WTC11 (cell line): ENCODE data around the gene LARP4B. TPM values are rescaled to one million over a fixed set of nuclear protein-coding genes. Genes with fewer than 3 reads are reported as not detected.
"Not testable (repeated sequence)": the region's sequence is repeated elsewhere in the genome, so short reads cannot be mapped to it uniquely, and the experiment has no call there.

Experiments
- ATAC-seq: fragments of 200-7000 bp; cut with Tn5 transposase; 2 replicates; pipeline ENCODE4 v1.10.0; 2021; ENCODE audit warnings: mild to moderate bottlenecking, moderate library complexity
- CTCF ChIA-PET: fragments of 300-600 bp; sonication (Branson Sonifier 250); formaldehyde crosslinking; loops from one replicate; lab custom pipeline; 2021; ENCODE audit warnings: antibody characterized with exemption; lab: Charles Lee
- POLR2A ChIA-PET: fragments of 350-600 bp; sonication (Branson Sonifier 250); formaldehyde crosslinking; loops from one replicate; lab custom pipeline; 2021; ENCODE audit warnings: antibody characterized with exemption; lab: Charles Lee
- DNase-seq: peaks from one replicate; pipeline ENCODE4 v3.0.0; 2021; ENCODE audit warnings: low spot score
- H3K27ac Mint-ChIP-seq: 2 replicates; pipeline ENCODE4 v1.8.0; 2021; ENCODE audit warnings: mixed read lengths
- H3K27me3 Mint-ChIP-seq: 2 replicates; pipeline ENCODE4 v1.8.0; 2021; ENCODE audit warnings: low read depth, mild to moderate bottlenecking, moderate library complexity, mixed read lengths
- H3K36me3 Mint-ChIP-seq: 2 replicates; pipeline ENCODE4 v1.8.0; 2021; ENCODE audit warnings: mixed read lengths
- H3K4me1 Mint-ChIP-seq: 2 replicates; pipeline ENCODE4 v1.8.0; 2022; ENCODE audit warnings: mixed read lengths
- H3K4me3 Mint-ChIP-seq: 2 replicates; pipeline ENCODE4 v1.8.0; 2021; ENCODE audit warnings: mild to moderate bottlenecking, moderate library complexity, mixed read lengths
- H3K9me3 Mint-ChIP-seq: 2 replicates; pipeline ENCODE4 v1.8.0; 2021; ENCODE audit warnings: mixed read lengths
- AR ChIP-seq: fragments of 250-450 bp; sonication (Bioruptor Pico); IDR thresholded peaks from 2 replicates; pipeline ENCODE4 v1.9.0; 2021; ENCODE audit warnings: mild to moderate bottlenecking
- ATF6 ChIP-seq: sonication (generic); formaldehyde crosslinking; IDR thresholded peaks from 2 replicates; pipeline ENCODE4 v1.8.1; 2023; ENCODE audit warnings: mild to moderate bottlenecking, missing genetic modification reagents
- CBFB ChIP-seq: sonication (generic); formaldehyde crosslinking; IDR thresholded peaks from 2 replicates; pipeline ENCODE4 v1.8.1; 2022; ENCODE audit warnings: mild to moderate bottlenecking, low read depth, missing genetic modification reagents
- E2F1 ChIP-seq: sonication (generic); formaldehyde crosslinking; IDR thresholded peaks from 2 replicates; pipeline ENCODE4 v1.8.0; 2022; ENCODE audit warnings: mild to moderate bottlenecking, missing genetic modification reagents
- EMX1 ChIP-seq: fragments of 250-450 bp; sonication (Bioruptor Pico); IDR thresholded peaks from 2 replicates; pipeline ENCODE4 v1.8.0; 2021; ENCODE audit warnings: mild to moderate bottlenecking
- RELA ChIP-seq: sonication (generic); formaldehyde crosslinking; IDR thresholded peaks from 2 replicates; pipeline ENCODE4 v1.8.1; 2022; ENCODE audit warnings: missing genetic modification reagents, mild to moderate bottlenecking, borderline replicate concordance
- RORB ChIP-seq: fragments of 250-450 bp; sonication (Bioruptor Pico); IDR thresholded peaks from 2 replicates; pipeline ENCODE4 v1.9.0; 2021; ENCODE audit warnings: mild to moderate bottlenecking
- USF1 ChIP-seq: sonication (generic); formaldehyde crosslinking; IDR thresholded peaks from 2 replicates; pipeline ENCODE4 v1.8.0; 2022; ENCODE audit warnings: mild to moderate bottlenecking, missing genetic modification reagents
- ZNF219 ChIP-seq: sonication (generic); formaldehyde crosslinking; IDR thresholded peaks from 2 replicates; pipeline ENCODE4 v1.8.0; 2023; ENCODE audit warnings: missing genetic modification reagents, mild to moderate bottlenecking, borderline replicate concordance
- ZNF423 ChIP-seq: fragments of 250-450 bp; sonication (Bioruptor Pico); IDR thresholded peaks from 2 replicates; pipeline ENCODE4 v2.1.2; 2022; ENCODE audit warnings: mild to moderate bottlenecking, moderate library complexity
- total RNA-seq: library from RNA; stranded (reverse); gene quantifications from 3 replicates; pipeline ENCODE4 v1.2.3, GENCODE V29; 2021

The LARP4B gene
- total RNA-seq, 1 experiment from 2014 or later = 87.1 TPM

GRCh38 chr10:772227-772637, 159.3 kb downstream of the LARP4B start (continued):
- no peak for TF ChIP-seq ATF6 (CRISPR knock-in tag)
- TF ChIP-seq, all 79 proteins: peak for 0

GRCh38 chr10:771647-772046, 159.9 kb downstream of the LARP4B start:
- Mint-ChIP-seq H3K36me3 (peaks cover 15% of the 10 kb centered on the region), H3K4me1 (no peaks in the 10 kb centered on the region; the same call in 1 of the 2 replicates), H3K9me3 (peaks cover 32% of the 10 kb centered on the region), H3K27ac (no peak overlapping the region), H3K27me3 (no peaks in the 10 kb centered on the region; the same call in 1 of the 2 replicates), H3K4me3 (no peak overlapping the region)
- ATAC-seq (no peak), DNase-seq (no peak)
- TF ChIP-seq RELA (CRISPR knock-in tag) (no peak), CBFB (CRISPR knock-in tag) (no peak), USF1 (no peak), RORB (CRISPR knock-in tag) (no peak), ZNF423 (CRISPR knock-in tag) (no peak), E2F1 (CRISPR knock-in tag) (no peak), EMX1 (CRISPR knock-in tag) (no peak), ZNF219 (no peak)
- POLR2A ChIA-PET = no interaction called here
- CTCF ChIA-PET = interaction anchor here (0.6 kb wide), 2 partner anchors 23 to 194 kb away, joined by 4 read pairs; no protein-coding TSS in a partner anchor

GRCh38 chr10:770975-771374, 160.5 kb downstream of the LARP4B start:
- H3K9me3 Mint-ChIP-seq = peaks cover 33% of the 10 kb centered on the region
- no peak for TF ChIP-seq AR (CRISPR knock-in tag)
- no peak for TF ChIP-seq RORB (CRISPR knock-in tag)
- H3K27ac Mint-ChIP-seq = no peak overlapping the region
- peak; percentile 8 for DNase-seq
- POLR2A ChIA-PET = no interaction called here
- H3K36me3 Mint-ChIP-seq = peaks cover 15% of the 10 kb centered on the region
- CTCF ChIA-PET = interaction anchor here (0.6 kb wide), 3 partner anchors 24 to 193 kb away, joined by 4 read pairs; no protein-coding TSS in a partner anchor
- no peaks in the 10 kb centered on the region; the same call in 1 of the 2 replicates for H3K4me1 Mint-ChIP-seq
- H3K27me3 Mint-ChIP-seq = no peaks in the 10 kb centered on the region; the same call in 1 of the 2 replicates
- ATAC-seq = no peak
- no peak overlapping the region for H3K4me3 Mint-ChIP-seq

- ATAC-seq, POLR2A ChIA-PET, DNase-seq, H3K4me3 Mint-ChIP-seq, CTCF ChIA-PET, H3K4me1 Mint-ChIP-seq, H3K27ac Mint-ChIP-seq, H3K27me3 Mint-ChIP-seq: not testable (repeated sequence)
- Mint-ChIP-seq H3K36me3 (peaks cover 15% of the 10 kb centered on the region), H3K9me3 (peaks cover 40% of the 10 kb centered on the region)
Measured at GRCh38 chr10:770048-770712, 161.3 kb downstream of the LARP4B start.
